Thyroid gland (tissue), 4 donors: ENCODE measurements around the gene PGF. TPM values are rescaled to one million over a fixed set of nuclear protein-coding genes. Genes with fewer than 3 reads are reported as not detected.

Experiments
- DNase-seq, 2 donors: peaks; one replicate each; pipeline ENCODE4 v3.0.0-alpha.2; 2019
- H3K27ac ChIP-seq, 3 donors: fragments of 200-600 bp; sonication (generic); 1 replicate in 2 of 3; 2 replicates in 1 of 3; pipeline ENCODE4 v1.5.1; 2016 to 2019; ENCODE audit warnings: mild to moderate bottlenecking in 1 of 3, moderate library complexity in 1 of 3
- H3K27me3 ChIP-seq: fragments of 200-600 bp; sonication (generic); one replicate; pipeline ENCODE4 v1.5.1; 2019
- H3K36me3 ChIP-seq, 2 donors: fragments of 200-600 bp; sonication (generic); one replicate each; pipeline ENCODE4 v1.5.1; 2016 to 2019
- H3K4me1 ChIP-seq, 2 donors: fragments of 200-600 bp; sonication (generic); one replicate each; pipeline ENCODE4 v1.5.1; 2017 to 2019
- H3K4me3 ChIP-seq, 3 donors: fragments of 200-600 bp; sonication (generic); replicated peaks in 1 of 3; 1 replicate in 2 of 3; 2 replicates in 1 of 3; pipeline ENCODE4 v1.5.1; 2016; ENCODE audit warnings: mild to moderate bottlenecking in 1 of 3
- H3K9me3 ChIP-seq: fragments of 200-600 bp; sonication (generic); one replicate; pipeline ENCODE4 v1.5.1; 2017
- POLR2A ChIP-seq, 2 donors: fragments of 450-650 bp; IDR thresholded peaks; one replicate each; pipeline ENCODE4 v1.6.1; 2017; ENCODE audit warnings: antibody characterized with exemption in 2 of 2, mild to moderate bottlenecking in 2 of 2, moderate library complexity in 1 of 2
- WGBS, 2 donors: methylation state at CpG; one replicate each; pipeline ENCODE4 v1.1.5; 2017; 5-methylcytosine and 5-hydroxymethylcytosine counted together
- intact Hi-C: fragments of 100-400 bp; cut with DNase I; formaldehyde crosslinking; loops from one replicate; pipeline ENCODE4 v1.15.1; 2023
- total RNA-seq, 4 donors: library from RNA; depleted of rRNA; stranded (reverse); fragments of >200 nt; gene quantifications; one replicate each; pipeline ENCODE4 v1.2.3, GENCODE V29; 2016
- TF ChIP-seq, protein P1 (sequence below), 6 experiments: fragments of 200-600 bp in 3 of 6; fragments of 450-650 bp in 3 of 6; sonication (generic) in 3 of 6; IDR thresholded peaks; one replicate each; pipeline ENCODE4 v1.5.1; 2016 to 2019; ENCODE audit warnings: antibody characterized with exemption in 6 of 6, mild to moderate bottlenecking in 2 of 6, inconsistent platforms in 1 of 6, moderate library complexity in 1 of 6

Gene PGF
- total RNA-seq, 4 donors from 2014 or later = 34.4 to 68.8 (median 61.0) TPM

DNA sequence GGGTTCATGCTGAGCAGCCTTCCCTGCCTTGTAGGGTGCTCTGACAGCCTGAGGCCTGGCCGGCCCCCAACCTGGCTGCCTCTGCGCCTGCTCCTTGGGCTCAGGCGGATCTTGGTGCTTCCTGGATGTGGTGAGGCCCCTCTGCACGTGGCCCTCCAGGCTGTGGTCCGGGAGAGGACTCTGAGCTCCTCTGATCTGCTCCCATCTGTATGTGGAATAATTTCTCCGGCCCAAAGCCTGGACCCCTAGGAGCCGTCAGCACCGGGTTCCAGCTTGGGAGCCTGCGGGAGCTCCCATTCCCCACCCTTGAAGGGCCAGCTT, 26.0 kb upstream of the PGF start:
- Histone ChIP-seq H3K9me3 (no peaks in the 10 kb centered on the region), H3K4me1 (peaks cover 15 to 38% of the 10 kb centered on the region in 2 donors), H3K4me3 (no peak overlapping the region), H3K36me3 (no peaks in the 10 kb centered on the region), H3K27ac (no peak overlapping the region), H3K27me3 (no peaks in the 10 kb centered on the region)
- no peak for DNase-seq
- intact Hi-C loops = no loop called here
- WGBS, 2 donors = 88 to 89% methylated on average over 7 to 9 of the region's 9 CpGs
- TF ChIP-seq POLR2A (IDR thresholded peaks at IDR 0.05) = no peak
- TF ChIP-seq, protein P1, sequence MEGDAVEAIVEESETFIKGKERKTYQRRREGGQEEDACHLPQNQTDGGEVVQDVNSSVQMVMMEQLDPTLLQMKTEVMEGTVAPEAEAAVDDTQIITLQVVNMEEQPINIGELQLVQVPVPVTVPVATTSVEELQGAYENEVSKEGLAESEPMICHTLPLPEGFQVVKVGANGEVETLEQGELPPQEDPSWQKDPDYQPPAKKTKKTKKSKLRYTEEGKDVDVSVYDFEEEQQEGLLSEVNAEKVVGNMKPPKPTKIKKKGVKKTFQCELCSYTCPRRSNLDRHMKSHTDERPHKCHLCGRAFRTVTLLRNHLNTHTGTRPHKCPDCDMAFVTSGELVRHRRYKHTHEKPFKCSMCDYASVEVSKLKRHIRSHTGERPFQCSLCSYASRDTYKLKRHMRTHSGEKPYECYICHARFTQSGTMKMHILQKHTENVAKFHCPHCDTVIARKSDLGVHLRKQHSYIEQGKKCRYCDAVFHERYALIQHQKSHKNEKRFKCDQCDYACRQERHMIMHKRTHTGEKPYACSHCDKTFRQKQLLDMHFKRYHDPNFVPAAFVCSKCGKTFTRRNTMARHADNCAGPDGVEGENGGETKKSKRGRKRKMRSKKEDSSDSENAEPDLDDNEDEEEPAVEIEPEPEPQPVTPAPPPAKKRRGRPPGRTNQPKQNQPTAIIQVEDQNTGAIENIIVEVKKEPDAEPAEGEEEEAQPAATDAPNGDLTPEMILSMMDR (IDR thresholded peaks at IDR 0.05) = no peak

DNA sequence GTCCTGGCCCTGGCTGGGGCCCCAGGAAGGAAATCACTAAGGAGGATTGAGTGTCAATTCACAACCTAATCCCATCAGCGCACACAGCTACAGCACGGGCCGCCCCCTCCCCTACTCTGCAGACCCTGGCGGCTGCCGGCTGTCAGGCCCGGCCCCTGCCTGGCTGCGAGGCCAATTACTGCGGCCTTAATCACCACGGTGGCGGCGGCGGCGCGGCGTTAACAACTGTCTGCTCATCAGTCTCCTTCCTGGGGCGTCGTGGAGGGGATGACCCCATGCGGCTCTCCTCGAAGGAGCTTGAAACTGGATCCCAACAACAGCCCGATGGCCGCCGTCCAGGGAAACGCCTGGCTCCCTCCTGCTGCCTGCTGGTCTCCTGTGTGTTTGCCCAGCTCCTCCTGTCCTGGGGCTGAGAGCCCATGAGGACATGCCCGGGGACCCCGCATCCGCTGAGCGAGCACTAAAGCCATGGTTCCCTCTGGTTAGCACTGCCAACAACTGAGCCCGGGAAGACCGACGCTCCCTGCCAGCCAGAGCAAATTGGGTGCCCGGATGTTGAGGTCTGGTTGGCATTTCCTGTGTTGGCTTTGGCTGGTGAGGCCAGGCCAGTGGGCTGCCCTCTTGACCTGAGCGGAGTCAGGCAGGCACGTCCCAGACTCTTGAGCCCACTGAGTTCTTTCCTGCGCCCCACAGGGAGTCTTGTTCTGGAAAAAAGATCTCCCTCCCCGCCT, 25.5 kb upstream of the PGF start:
- TF ChIP-seq, protein P1 (IDR thresholded peaks at IDR 0.05) = no peak
- TF ChIP-seq POLR2A (IDR thresholded peaks at IDR 0.05) = no peak
- H3K4me1 ChIP-seq = peaks cover 11 to 37% of the 10 kb centered on the region in 2 donors
- DNase-seq = no peak
- H3K27me3 ChIP-seq = no peaks in the 10 kb centered on the region
- H3K4me3 ChIP-seq = no peak overlapping the region
- no peaks in the 10 kb centered on the region for H3K36me3 ChIP-seq
- 65 to 76% methylated on average over 11 to 16 of the region's 35 CpGs for WGBS, 2 donors
- no peak overlapping the region for H3K27ac ChIP-seq
- no peaks in the 10 kb centered on the region for H3K9me3 ChIP-seq
- intact Hi-C loops = no loop called here

GRCh38 chr14:74980398-74980730, 25.0 kb upstream of the PGF start:
- Histone ChIP-seq H3K27ac (no peak overlapping the region), H3K27me3 (no peaks in the 10 kb centered on the region), H3K4me3 (no peak overlapping the region), H3K4me1 (peaks cover 9 to 37% of the 10 kb centered on the region in 2 donors), H3K9me3 (no peaks in the 10 kb centered on the region), H3K36me3 (no peaks in the 10 kb centered on the region)
- DNase-seq = no peak
- 93 to 98% methylated on average over 4 of the region's 4 CpGs for WGBS, 2 donors
- intact Hi-C loops = no loop called here
- TF ChIP-seq, protein P1 (IDR thresholded peaks at IDR 0.05) = no peak
- TF ChIP-seq POLR2A (IDR thresholded peaks at IDR 0.05) = no peak

DNA sequence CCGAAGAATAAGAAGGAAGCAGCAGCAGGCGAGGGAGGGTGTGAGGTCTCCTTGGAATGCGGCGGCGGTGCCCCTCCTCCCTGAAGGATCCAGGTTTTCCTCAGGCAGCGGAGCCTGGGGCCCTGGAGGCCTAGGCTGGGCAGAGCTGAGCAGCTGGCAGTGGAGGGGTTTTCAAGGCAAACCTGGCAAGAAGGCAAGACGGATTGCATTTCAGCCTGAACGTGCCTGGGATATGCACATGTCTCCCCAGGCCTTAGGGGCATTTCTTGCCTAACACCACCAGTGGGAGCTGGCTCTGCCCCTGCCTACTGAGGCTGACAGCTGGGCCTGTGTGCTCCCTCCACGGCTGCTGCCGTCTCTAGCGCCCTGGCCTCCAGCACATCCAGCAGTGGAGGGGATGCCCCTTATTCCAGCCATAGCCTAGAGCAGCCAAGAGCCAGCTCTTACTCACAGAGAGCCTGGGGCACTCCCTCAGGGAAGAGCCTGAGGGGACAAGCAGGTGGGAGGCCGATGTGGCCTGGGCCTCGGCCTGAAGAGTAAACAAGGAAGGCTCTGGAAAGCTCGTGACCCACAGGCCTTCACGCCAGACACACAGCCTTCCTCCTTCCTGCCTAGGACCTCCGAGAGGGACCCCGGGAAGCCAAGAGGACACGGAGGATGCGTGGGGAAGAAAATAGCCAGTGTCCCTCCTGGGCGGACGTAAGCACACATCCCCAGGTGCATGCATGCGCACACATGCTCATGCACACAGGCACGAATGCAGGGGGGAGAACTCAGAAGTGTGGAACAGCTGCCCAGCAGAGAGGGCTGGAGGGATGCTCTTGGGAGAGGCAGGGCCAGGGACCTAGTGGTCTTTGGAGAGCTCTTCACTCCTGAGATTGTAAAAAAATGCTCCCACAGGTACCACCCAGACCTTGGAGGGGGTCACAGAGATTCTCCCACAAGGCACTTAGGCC, 24.3 kb upstream of the PGF start:
- no peaks in the 10 kb centered on the region for H3K36me3 ChIP-seq
- H3K4me1 ChIP-seq = peaks cover 2 to 37% of the 10 kb centered on the region in 2 donors
- H3K27ac ChIP-seq = no peak overlapping the region
- WGBS, 2 donors = 82 to 83% methylated on average over 17 to 22 of the region's 23 CpGs
- no peak overlapping the region for H3K4me3 ChIP-seq
- intact Hi-C loops = no loop called here
- TF ChIP-seq, protein P1 (IDR thresholded peaks at IDR 0.05) = no peak
- TF ChIP-seq POLR2A (IDR thresholded peaks at IDR 0.05) = no peak
- H3K27me3 ChIP-seq = no peaks in the 10 kb centered on the region
- no peaks in the 10 kb centered on the region for H3K9me3 ChIP-seq
- DNase-seq = peak in 1 of 2 donors; percentile 14

DNA sequence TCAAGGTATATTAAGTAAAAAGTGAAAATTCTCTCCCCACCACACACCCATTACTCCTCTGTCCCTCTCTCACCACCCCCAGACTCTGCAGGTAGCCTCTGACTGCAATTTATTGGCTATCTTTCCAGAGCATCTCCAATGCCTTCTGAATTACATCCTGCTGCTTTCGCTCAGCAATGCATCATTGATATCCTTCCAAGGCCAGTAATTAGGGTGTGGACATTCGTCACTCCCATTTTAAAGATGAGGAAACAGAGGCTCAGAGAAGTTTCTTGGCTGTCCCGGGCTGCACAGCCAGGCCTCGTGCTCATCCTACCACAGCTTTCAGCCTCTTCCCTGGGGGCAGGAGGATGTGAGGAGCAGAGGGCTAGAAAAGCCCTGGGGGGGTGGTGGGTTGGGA, 23.6 kb upstream of the PGF start:
- 83 to 84% methylated on average over 4 of the region's 4 CpGs for WGBS, 2 donors
- no peaks in the 10 kb centered on the region for H3K27me3 ChIP-seq
- intact Hi-C loops = no loop called here
- peaks cover 0 to 39% of the 10 kb centered on the region in 2 donors for H3K4me1 ChIP-seq
- no peak for DNase-seq
- no peak for TF ChIP-seq POLR2A (IDR thresholded peaks at IDR 0.05)
- TF ChIP-seq, protein P1 (IDR thresholded peaks at IDR 0.05) = no peak
- H3K4me3 ChIP-seq = no peak overlapping the region
- no peak overlapping the region for H3K27ac ChIP-seq
- no peaks in the 10 kb centered on the region for H3K9me3 ChIP-seq
- H3K36me3 ChIP-seq = no peaks in the 10 kb centered on the region
